ENCODE data around the gene AMZ2. TPM values are rescaled to one million over a fixed set of nuclear protein-coding genes. Genes with fewer than 3 reads are reported as not detected.

The AMZ2 gene
- total and polyA plus RNA-seq, 2 experiments from 2014 or later: 54.2 to 71.5 TPM

DNA sequence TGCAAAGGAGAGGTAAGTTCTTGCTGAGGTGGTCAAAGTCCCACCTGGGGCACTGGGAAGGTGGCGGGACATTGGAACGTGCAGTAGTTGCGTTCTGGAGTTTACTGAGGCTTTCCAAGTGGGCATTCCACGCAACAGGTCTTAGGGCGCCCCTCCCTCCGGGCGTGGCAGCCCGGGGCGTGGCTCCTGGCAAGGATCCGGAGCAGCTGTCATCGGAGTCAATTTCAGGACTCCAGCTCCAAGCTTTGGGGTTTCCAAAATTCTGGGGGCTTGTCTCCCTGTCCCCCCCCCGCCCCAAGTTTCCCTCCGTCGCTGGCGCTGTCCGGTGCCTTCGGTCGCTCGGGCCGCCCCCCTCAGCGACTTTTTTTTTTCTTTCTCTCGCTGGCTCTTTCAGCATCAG is 43.1 kb upstream of the AMZ2 start:
- Histone ChIP-seq H2AFZ (peak overlapping the region; percentile 66; the same call in 1 of the 2 replicates), H4K20me1 (replicated peaks; ENCODE audit: insufficient read depth) (peaks cover 10% of the 10 kb centered on the region), H3K36me3 (ENCODE audit: insufficient read depth) (no peaks in the 10 kb centered on the region; the same call in none of the 2 replicates), H3K4me3 (peak overlapping the region; percentile 84), H3K9me2 (ENCODE audit: insufficient read depth) (no peaks in the 10 kb centered on the region), H3K4me2 (peak overlapping the region; percentile 97), H3K27ac (ENCODE audit: low read depth) (no peak overlapping the region), H3K27me3 (ENCODE audit: insufficient read depth) (peaks cover 54% of the 10 kb centered on the region), H3F3A (replicated peaks; ENCODE audit: low read depth) (0 out of 2 replicates have a peak, but pooled peaks cover 9% of the 10 kb centered on the region), H3K4me1 (ENCODE audit: insufficient read depth) (peaks cover 26% of the 10 kb centered on the region), H3K79me2 (replicated peaks; ENCODE audit: insufficient read depth) (peaks cover 11% of the 10 kb centered on the region)
- ATAC-seq (no peak), DNase-seq (ENCODE audit: low spot score) (no peak)
- peaks cover 49% of the 10 kb centered on the region for H3K27me3 Mint-ChIP-seq (ENCODE audit: insufficient read depth, low read depth, poor library complexity)
- H3K27ac Mint-ChIP-seq: no peak overlapping the region
- TF ChIP-seq ZNF331 (CRISPR knock-in tag; IDR thresholded peaks at IDR 0.05; ENCODE audit: low read depth): no peak
- no peak for TF ChIP-seq EZH2 (IDR thresholded peaks at IDR 0.05; ENCODE audit: low read depth, unreplicated experiment)
- no peak for TF ChIP-seq JUNB (IDR thresholded peaks at IDR 0.05; ENCODE audit: unreplicated experiment)
- TF ChIP-seq EZH2phosphoT487 (IDR thresholded peaks at IDR 0.05; ENCODE audit: unreplicated experiment): no peak
- TF ChIP-seq REST (IDR thresholded peaks at IDR 0.05; ENCODE audit: unreplicated experiment): no peak
- TF ChIP-seq, protein P1, sequence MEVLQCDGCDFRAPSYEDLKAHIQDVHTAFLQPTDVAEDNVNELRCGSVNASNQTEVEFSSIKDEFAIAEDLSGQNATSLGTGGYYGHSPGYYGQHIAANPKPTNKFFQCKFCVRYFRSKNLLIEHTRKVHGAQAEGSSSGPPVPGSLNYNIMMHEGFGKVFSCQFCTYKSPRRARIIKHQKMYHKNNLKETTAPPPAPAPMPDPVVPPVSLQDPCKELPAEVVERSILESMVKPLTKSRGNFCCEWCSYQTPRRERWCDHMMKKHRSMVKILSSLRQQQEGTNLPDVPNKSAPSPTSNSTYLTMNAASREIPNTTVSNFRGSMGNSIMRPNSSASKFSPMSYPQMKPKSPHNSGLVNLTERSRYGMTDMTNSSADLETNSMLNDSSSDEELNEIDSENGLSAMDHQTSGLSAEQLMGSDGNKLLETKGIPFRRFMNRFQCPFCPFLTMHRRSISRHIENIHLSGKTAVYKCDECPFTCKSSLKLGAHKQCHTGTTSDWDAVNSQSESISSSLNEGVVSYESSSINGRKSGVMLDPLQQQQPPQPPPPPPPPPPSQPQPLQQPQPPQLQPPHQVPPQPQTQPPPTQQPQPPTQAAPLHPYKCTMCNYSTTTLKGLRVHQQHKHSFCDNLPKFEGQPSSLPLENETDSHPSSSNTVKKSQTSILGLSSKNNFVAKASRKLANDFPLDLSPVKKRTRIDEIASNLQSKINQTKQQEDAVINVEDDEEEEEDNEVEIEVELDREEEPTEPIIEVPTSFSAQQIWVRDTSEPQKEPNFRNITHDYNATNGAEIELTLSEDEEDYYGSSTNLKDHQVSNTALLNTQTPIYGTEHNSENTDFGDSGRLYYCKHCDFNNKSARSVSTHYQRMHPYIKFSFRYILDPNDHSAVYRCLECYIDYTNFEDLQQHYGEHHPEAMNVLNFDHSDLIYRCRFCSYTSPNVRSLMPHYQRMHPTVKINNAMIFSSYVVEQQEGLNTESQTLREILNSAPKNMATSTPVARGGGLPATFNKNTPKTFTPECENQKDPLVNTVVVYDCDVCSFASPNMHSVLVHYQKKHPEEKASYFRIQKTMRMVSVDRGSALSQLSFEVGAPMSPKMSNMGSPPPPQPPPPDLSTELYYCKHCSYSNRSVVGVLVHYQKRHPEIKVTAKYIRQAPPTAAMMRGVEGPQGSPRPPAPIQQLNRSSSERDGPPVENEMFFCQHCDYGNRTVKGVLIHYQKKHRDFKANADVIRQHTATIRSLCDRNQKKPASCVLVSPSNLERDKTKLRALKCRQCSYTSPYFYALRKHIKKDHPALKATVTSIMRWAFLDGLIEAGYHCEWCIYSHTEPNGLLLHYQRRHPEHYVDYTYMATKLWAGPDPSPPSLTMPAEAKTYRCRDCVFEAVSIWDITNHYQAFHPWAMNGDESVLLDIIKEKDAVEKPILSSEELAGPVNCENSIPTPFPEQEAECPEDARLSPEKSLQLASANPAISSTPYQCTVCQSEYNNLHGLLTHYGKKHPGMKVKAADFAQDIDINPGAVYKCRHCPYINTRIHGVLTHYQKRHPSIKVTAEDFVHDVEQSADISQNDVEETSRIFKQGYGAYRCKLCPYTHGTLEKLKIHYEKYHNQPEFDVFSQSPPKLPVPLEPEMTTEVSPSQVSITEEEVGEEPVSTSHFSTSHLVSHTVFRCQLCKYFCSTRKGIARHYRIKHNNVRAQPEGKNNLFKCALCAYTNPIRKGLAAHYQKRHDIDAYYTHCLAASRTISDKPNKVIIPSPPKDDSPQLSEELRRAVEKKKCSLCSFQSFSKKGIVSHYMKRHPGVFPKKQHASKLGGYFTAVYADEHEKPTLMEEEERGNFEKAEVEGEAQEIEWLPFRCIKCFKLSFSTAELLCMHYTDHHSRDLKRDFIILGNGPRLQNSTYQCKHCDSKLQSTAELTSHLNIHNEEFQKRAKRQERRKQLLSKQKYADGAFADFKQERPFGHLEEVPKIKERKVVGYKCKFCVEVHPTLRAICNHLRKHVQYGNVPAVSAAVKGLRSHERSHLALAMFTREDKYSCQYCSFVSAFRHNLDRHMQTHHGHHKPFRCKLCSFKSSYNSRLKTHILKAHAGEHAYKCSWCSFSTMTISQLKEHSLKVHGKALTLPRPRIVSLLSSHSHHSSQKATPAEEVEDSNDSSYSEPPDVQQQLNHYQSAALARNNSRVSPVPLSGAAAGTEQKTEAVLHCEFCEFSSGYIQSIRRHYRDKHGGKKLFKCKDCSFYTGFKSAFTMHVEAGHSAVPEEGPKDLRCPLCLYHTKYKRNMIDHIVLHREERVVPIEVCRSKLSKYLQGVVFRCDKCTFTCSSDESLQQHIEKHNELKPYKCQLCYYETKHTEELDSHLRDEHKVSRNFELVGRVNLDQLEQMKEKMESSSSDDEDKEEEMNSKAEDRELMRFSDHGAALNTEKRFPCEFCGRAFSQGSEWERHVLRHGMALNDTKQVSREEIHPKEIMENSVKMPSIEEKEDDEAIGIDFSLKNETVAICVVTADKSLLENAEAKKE (CRISPR knock-in tag; IDR thresholded peaks at IDR 0.05): no peak
- no peak for TF ChIP-seq CREB1 (CRISPR knock-in tag; IDR thresholded peaks at IDR 0.05; ENCODE audit: low read depth)
- no peak for TF ChIP-seq POLR2AphosphoS5 (IDR thresholded peaks at IDR 0.05; ENCODE audit: low read depth)
- TF ChIP-seq, protein P2, sequence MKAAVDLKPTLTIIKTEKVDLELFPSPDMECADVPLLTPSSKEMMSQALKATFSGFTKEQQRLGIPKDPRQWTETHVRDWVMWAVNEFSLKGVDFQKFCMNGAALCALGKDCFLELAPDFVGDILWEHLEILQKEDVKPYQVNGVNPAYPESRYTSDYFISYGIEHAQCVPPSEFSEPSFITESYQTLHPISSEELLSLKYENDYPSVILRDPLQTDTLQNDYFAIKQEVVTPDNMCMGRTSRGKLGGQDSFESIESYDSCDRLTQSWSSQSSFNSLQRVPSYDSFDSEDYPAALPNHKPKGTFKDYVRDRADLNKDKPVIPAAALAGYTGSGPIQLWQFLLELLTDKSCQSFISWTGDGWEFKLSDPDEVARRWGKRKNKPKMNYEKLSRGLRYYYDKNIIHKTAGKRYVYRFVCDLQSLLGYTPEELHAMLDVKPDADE (IDR thresholded peaks at IDR 0.05): no peak
- TF ChIP-seq STAT1 (IDR thresholded peaks at IDR 0.05; ENCODE audit: unreplicated experiment): no peak
- H3K36me3 Mint-ChIP-seq (ENCODE audit: low read depth): peaks cover 23% of the 10 kb centered on the region
- H3K4me1 Mint-ChIP-seq: peaks cover 21% of the 10 kb centered on the region
- H3K4me3 Mint-ChIP-seq: peak overlapping the region; percentile 83
- H3K9me3 Mint-ChIP-seq: peaks cover 8% of the 10 kb centered on the region; the same call in 2 of the 3 replicates

Measured in GM23338 (cell line).